ENCODE measurements around the gene ATP10A.

ATP10A gene

GRCh38 chr15:25736461-25736860 is 126.7 kb downstream of the ATP10A start:
- TF ChIP-seq CTCF (IDR thresholded peaks at IDR 0.05; ENCODE audit: extremely low read depth, missing control alignments): no peak
- no peak for DNase-seq (ENCODE audit: low spot score)

- TF ChIP-seq CTCF (IDR thresholded peaks at IDR 0.05; ENCODE audit: extremely low read depth, missing control alignments): no peak
- DNase-seq (ENCODE audit: low spot score): no peak
Measured at GRCh38 chr15:25735550-25736384, 127.4 kb downstream of the ATP10A start.

- no peak for DNase-seq (ENCODE audit: low spot score)
- no peak for TF ChIP-seq CTCF (IDR thresholded peaks at IDR 0.05; ENCODE audit: extremely low read depth, missing control alignments)
Measured at GRCh38 chr15:25734680-25735355, 128.3 kb downstream of the ATP10A start.

- no peak for TF ChIP-seq CTCF (IDR thresholded peaks at IDR 0.05; ENCODE audit: extremely low read depth, missing control alignments)
- DNase-seq (ENCODE audit: low spot score): no peak
Measured at GRCh38 chr15:25733856-25734679, 129.1 kb downstream of the ATP10A start.

DNA sequence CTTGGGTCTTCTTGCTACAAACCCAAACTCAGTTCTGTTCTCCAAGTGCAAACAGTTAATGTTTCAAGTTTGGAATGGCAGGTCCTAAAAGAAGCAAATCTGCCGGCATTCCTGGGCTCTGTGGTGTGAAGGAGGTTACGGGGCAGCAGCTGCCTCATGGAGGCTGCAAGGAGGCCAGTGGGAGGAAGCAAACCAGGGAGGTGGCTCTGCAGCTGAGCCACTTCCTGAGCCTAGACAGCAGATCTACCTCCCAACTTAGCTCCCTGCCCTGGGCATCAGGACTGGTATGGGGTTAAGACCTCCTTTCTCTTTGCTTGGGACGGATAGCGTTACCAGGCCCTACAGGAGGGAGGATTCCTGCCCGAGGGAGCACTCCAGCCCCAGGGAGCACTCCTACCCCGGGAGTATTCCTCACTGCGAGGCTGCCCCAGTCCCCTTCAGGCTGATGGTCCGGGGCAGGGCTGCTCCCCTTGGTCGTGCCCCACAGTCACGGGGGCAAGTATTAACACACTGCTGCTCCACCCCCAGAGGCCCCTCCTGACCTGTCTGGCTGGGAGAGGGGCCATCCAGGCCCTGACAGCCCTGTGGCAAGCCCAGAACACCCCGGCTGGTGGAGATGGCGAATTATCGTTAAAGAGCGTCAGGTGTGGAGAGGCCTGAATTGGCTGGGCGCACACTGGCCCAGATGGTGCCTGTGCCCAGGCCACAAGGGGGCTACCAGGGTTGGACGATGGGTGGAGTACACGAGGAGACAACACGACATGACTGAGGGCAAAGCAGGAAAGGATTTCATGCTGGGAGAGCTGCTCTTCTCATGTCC is 129.9 kb downstream of the ATP10A start:
- TF ChIP-seq CTCF (IDR thresholded peaks at IDR 0.05; ENCODE audit: extremely low read depth, missing control alignments): no peak
- DNase-seq (ENCODE audit: low spot score): no peak

DNA sequence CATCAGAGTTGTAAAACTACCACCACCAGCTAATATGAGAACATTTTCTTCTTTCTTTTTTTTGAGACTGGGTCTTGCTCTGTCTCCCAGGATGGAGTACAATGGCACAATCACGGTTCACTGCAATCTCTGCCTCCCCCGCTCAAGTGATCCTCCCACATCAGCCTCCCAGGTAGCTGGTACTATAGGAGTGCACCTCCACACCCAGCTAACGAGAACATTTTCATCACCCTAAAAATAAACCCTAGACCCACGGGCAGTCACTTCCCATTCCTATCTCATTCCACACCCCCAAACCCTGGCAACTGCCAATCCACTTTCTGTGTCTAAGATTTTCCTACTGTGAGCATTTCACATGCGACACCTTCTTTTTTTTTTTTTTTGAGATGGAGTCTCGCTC is 130.9 kb downstream of the ATP10A start:
- no peak for DNase-seq (ENCODE audit: low spot score)
- TF ChIP-seq CTCF (IDR thresholded peaks at IDR 0.05; ENCODE audit: extremely low read depth, missing control alignments): no peak
